Stimulated activated CD8-positive, alpha-beta memory T cell treated with anti-CD3 and anti-CD28 coated beads, Interleukin-12 subunit alpha, Interleukin-12 subunit beta, amount 100 ng/mL, for 4 hours (primary cell): ENCODE data around the gene LRTM1.

Source experiments
- DNase-seq: peaks from one replicate; pipeline ENCODE4 v3.0.0-alpha.2; 2020; ENCODE audit warnings: low read depth

The LRTM1 gene

GRCh38 chr3:54939557-54940300, 11.9 kb upstream of the LRTM1 start:
- no peak for DNase-seq

DNA sequence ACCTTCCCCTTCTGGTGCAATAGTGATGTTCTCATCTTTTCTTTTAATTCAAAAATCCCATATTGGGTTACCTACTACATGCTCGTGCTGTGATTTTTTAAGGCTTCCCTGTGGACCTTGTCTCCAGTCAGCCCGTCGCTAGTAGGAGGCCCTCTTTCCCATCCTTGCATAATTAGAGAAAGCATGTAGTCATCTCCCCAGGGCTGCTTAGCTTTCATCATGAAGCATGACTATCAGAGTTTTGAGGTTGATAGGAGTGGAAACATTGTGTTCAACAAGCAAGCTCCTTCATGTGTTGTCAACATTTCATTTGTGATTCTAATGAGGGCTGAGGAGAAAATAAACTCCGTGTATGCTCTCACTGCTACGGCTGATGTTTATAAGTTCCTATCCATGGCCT, 8.7 kb upstream of the LRTM1 start:
- DNase-seq, result no peak

GRCh38 chr3:54935869-54936268, 8.0 kb upstream of the LRTM1 start:
- DNase-seq, result no peak

DNA sequence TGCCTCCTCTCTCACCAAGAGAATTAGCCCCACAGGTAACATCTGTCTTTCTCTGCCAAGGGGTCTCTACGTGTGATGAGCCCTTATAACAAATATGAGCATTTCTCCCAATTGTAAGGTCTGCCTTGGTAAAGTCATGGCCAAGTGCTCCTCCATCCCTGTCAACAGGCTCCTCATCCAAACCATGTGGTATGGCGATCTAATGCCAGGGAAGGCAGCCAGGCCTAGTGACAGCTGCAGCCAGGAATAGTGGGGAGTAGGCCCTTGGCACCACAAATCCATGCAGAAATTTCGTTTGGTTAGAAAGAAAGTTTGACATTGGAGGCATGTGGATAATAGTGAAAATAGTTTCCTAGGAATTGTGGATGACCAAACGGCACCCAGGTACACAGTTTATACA, 4.7 kb upstream of the LRTM1 start:
- DNase-seq, result no peak

DNA sequence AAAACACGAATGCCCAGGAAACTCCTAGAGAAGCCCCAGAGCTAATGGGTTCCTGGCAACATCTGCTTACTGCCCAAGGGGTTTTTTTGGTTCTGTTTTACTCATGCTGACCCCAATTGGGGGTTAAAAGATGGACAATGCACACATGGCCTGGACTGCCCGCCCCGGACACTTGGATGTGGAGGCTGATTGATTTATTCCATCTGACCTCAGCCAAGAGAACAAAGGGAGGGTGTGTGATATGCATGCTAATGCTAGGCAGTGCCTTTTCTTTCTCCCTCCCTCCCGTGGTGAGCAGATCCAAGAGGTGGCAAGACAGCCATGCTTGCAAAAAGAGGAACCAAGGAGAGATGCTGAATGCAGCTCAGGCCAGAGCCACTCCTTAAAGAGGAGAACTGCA, 3.3 kb upstream of the LRTM1 start:
- no peak for DNase-seq

GRCh38 chr3:54918516-54918915, 9.3 kb downstream of the LRTM1 start:
- DNase-seq, result no peak

DNA sequence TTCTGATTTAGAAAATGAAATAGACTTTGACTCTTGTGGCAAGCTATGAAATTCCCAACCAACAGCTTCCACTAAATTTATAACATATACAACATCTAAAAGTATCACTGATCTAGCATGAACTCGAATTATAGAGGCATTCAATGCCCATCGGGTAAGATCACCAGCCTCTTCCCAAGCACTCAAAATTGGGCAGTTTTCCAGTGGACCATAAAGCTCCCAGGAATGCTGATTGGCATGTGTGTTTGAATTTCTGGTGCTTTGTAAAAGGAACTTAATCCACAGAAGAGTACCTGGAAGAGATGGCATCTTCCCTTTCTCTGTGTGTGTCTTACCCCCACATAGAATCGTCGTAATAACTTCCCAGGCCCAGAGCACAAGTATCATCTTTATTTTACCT, 10.0 kb downstream of the LRTM1 start:
- DNase-seq, result no peak

GRCh38 chr3:54917174-54917573, 10.7 kb downstream of the LRTM1 start:
- no peak for DNase-seq

GRCh38 chr3:54916732-54917131, 11.1 kb downstream of the LRTM1 start:
- no peak for DNase-seq

DNA sequence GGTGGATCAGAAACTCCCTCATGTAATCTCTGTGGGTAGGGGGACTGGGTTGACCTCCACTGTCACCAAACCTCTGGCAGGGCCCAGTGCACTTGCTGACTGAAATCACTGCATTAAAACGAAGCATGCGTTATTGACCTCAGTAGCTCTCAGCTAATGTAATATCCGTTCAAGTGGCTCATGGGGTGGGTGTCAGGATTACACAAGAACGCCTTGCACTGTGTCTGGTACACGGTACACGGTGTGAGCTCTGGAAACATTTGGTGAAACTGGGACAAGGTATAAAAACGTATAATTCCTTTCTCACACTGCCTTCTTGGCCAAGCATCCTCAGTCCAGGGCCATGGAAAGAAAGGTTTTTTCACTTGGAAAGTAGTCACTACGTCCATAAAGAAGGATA, 11.9 kb downstream of the LRTM1 start:
- DNase-seq, result no peak

- DNase-seq, result no peak
Measured at GRCh38 chr3:54915181-54915580, 12.7 kb downstream of the LRTM1 start.

DNA sequence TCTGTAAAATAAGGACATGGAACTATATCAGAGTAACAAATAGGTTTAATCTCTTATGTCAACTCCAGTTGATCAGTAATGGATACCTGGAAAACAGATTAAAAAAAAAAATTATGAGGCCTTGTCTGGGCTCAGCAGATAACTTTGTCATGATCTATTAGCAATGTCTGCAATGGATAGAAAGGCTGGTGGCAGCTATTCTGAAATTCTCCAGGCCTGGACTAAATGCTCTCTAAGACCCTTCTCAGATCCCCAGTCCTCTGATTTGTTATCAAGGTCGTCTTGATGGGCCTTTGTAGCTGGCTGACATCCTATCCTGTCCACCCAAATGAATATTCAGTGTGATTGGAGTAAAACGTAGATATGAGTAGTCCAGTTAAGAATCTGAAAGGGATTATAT, 13.7 kb downstream of the LRTM1 start:
- no peak for DNase-seq

DNA sequence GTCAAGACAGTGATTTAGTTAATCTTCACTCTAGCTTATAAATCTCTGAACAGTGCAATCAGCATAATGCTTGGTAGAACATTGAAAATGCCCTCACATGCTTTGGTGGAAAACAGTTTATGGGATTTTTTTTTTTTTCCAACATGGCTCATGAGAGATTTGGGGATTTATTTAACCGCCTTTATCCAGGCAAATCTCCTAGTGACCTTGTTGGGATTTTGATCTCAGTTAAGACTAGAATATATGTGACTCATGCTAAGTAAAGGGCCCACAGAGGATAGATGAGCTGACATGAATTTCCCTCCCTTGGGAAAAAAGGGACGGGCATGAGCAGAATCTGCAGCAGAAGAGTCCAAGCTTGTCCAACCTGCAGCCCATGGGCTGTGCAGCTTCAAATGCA, 18.7 kb downstream of the LRTM1 start:
- DNase-seq, result no peak

DNA sequence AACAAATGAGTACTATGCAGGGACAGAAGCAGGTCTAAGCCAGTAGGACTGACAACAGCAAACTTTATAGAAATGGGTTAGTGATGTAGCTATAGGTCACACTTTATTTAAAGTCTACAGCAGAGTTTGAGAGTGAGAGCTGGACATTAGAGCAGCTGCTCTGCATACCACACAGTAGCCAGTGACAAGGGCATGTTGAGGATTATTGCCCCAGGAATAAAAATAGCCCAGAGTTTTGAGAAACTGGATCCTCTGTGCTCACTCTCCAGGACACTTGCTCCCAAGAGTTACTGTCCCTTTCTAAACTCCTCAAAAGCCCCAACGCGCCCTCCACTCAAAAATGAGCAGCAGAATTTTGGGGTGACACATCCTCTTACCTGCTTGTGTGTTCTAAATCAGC, 21.1 kb downstream of the LRTM1 start:
- DNase-seq, result no peak

- DNase-seq, result no peak
Measured at GRCh38 chr3:54905920-54906319, 21.9 kb downstream of the LRTM1 start.

DNA sequence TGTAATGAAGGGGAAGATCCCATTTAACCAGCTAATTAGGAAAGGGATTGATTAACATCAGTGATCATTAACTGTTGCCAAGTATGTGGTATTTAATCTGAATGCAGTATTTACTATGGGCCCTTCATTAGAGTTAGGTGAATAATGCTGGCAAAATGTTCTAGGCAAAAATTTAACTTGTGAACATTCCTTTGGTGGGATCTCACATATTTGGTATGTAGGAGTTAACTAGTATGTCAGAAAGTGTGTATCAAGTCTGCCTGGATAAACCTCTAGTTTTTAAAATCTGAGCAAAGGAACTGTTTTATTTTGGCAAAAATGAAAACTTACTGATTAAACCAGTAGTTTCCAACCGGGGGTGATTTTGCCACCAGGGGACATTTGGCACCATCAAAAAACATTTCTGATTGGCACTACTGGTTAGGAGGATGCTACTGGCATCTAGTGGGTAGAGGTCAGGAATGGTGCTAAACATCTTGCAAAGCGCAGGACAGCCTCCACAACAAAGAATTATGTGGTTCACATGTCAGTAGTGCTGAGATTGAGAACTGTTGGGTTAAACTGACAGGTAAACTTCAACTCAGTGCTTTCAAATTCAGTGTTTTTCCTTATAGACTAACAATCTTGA, 22.5 kb downstream of the LRTM1 start:
- no peak for DNase-seq

DNA sequence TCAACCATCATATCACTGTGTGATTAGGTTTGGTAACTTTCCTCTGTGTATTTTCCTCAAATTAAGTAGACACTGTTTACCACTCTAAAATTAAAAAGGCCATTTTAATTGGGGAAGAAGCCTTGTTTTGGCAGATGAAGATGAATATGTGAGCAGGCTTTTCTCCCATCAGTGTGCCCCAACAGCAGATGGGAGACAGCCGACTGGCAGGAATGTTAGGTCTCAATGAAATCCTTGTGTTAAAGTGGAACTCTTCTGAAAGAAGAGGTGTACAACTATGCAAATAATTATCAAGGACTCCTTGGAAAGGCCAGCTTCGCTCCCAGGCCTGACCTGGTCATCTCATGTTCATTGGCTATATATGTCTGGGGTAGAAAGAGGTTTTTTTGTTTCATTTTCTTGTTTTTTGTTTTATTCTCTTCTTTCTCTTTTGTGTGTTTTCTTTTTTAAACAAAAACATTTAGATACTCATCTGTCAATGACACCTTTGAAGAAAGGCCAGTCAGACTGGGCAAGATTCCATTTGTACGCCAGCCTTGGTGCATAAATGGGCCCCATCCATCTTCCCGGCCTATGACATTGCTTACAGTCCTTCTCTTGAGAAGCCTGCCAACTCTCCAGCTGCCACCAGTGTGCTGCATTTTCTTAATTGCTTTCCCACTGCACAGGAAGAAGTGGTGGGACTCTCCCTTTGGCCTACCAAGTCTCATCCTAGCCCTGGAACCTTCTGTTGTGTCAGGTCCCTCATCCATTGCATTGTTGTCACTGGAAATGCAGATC, 25.8 kb downstream of the LRTM1 start:
- DNase-seq, result no peak

DNA sequence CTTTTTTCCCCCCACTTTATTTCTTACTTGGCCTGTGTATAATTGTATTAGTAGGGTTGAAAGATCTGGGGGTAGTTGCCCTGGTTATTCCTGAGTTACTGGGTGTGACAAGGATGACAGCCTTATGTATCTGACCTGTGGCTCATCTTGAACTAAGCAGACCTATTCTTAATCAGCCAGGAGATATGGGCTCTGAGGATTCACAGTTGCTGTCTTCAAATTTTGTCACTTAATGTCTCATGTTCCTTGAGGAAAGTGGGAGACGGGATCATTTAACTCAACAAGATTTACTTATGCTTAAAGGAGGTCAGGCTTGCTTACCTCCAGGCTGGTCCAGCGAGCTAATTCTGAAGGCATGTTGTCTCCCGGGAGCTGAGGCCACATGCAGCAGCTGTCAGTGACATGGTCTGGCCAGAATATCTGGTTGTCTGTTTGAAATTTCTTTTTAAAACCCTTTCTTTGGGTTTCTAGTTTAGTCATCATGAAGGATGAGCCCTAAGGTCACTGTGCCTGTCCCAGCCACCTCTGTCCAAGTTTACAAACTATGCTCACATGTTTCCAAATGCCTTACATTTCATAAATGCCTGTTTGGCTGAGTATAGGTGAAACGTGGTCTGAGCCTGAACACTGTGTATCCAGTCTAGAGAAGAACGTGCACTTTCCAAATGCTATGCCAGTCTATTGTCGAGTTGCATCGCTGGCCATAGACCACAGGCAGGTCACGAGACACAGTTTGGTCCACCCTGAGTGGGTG, 26.8 kb downstream of the LRTM1 start:
- DNase-seq, result no peak

DNA sequence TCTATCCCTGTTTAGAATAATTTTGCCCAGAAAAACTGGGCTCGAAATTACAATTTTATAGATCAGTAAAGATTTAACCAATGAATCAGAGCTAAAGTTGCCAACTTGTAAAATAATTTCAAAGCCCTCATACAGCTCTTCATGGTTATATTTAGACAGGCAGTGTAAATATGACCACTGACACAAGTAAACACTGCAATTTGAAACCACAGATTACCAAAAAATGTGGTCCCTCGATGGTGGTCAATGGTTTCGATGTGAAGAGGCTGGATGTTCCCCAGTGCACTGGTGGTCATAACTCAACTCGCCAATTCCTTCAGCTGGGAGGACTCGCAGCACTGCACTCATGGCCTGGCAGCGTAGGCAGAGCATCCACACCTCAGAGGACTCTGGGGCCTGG, 28.6 kb downstream of the LRTM1 start:
- DNase-seq, result no peak

DNA sequence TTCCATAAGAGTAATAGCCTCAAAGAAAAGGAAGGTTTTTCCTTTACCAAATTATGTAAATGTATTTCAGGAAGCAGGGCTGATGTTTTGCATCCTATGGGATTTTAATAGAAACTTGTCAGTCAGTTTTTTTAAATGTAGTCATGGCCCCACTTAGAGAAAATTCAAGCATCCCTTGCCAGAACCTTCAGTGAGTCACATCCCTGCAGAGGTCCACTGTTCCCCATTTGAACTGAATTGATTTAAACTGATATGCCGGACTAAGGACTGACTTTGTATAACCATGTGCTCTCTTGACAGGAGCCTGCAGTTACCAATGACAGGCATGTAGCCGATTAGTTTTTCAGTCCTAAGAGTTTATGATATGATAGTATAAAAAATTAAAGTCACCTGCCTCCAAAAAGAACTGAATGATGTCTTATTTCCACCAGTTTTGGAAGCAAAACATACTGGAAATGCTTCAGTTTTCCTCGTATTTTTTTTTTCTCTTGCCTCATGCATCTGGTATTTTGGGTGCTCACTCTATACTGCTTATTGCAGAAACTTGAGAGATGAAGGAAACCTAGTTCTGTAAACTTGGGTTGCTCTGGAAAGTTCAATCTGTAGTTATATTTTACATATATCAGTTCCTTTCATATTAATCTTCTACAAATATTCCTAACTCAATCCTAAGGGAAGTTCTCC, 30.7 kb downstream of the LRTM1 start:
- no peak for DNase-seq

- no peak for DNase-seq
Measured at GRCh38 chr3:54895613-54896012, 32.2 kb downstream of the LRTM1 start.

DNA sequence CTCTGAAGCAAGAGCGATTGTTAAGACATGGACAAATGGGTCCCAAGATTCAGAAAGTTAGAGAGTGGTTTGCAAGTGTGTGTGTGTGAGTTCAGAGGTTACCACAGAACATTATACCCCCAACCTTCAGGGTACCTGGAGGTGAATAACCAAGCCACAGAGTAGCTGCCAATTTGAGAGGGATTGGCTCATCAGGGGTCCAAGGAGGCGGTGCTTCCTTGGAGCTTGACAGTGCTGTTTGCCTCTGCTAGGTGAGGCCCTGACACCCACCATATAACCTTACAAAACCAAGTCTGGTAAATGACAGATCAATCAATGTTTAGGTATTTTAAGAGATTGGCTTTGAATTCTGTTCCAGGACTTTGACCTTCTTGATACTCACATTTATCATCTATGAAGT, 35.7 kb downstream of the LRTM1 start:
- DNase-seq, result no peak
